CD4-positive, alpha-beta T cell treated with Interleukin-17A for 1 hour (primary cell): ENCODE data around the gene TTN.
"Not testable (repeated sequence)": the region's sequence is repeated elsewhere in the genome, so short reads cannot be mapped to it uniquely, and the experiment has no call there.

Experiments used
- DNase-seq: peaks from one replicate; pipeline ENCODE4 v3.0.0-alpha.2; 2020

Gene TTN

GRCh38 chr2:178731300-178731699 lies 75.9 kb downstream of the TTN start:
- no peak for DNase-seq

- no peak for DNase-seq
Observed at GRCh38 chr2:178730049-178730448, 77.2 kb downstream of the TTN start.

- DNase-seq = no peak
Observed at GRCh38 chr2:178723786-178724346, 83.4 kb downstream of the TTN start.

GRCh38 chr2:178722296-178722695 lies 84.9 kb downstream of the TTN start:
- no peak for DNase-seq

GRCh38 chr2:178718988-178719387 lies 88.2 kb downstream of the TTN start:
- DNase-seq = no peak

GRCh38 chr2:178718283-178718682 lies 88.9 kb downstream of the TTN start:
- DNase-seq = no peak

- no peak for DNase-seq
Observed at GRCh38 chr2:178716394-178716793, 90.8 kb downstream of the TTN start.

- no peak for DNase-seq
Observed at GRCh38 chr2:178715366-178715765, 91.9 kb downstream of the TTN start.

GRCh38 chr2:178707476-178707875 lies 99.7 kb downstream of the TTN start:
- no peak for DNase-seq

GRCh38 chr2:178704876-178705275 lies 102.3 kb downstream of the TTN start:
- no peak for DNase-seq

GRCh38 chr2:178702361-178702760 lies 104.9 kb downstream of the TTN start:
- no peak for DNase-seq

- peak; percentile 28 for DNase-seq
Observed at GRCh38 chr2:178700922-178701342, 106.3 kb downstream of the TTN start.

GRCh38 chr2:178700136-178700535 lies 107.1 kb downstream of the TTN start:
- DNase-seq = no peak

- DNase-seq = no peak
Observed at GRCh38 chr2:178692845-178693244, 114.4 kb downstream of the TTN start.

- no peak for DNase-seq
Observed at GRCh38 chr2:178689808-178690207, 117.4 kb downstream of the TTN start.

- no peak for DNase-seq
Observed at GRCh38 chr2:178683877-178684276, 123.3 kb downstream of the TTN start.

- DNase-seq = no peak
Observed at GRCh38 chr2:178681081-178681480, 126.1 kb downstream of the TTN start.

GRCh38 chr2:178679891-178680290 lies 127.3 kb downstream of the TTN start:
- DNase-seq = no peak

- no peak for DNase-seq
Observed at GRCh38 chr2:178677599-178677998, 129.6 kb downstream of the TTN start.

GRCh38 chr2:178676046-178676445 lies 131.2 kb downstream of the TTN start:
- no peak for DNase-seq

GRCh38 chr2:178674122-178674521 lies 133.1 kb downstream of the TTN start:
- DNase-seq = no peak

GRCh38 chr2:178666458-178666857 lies 140.8 kb downstream of the TTN start:
- no peak for DNase-seq

- not testable (repeated sequence) for DNase-seq
Observed at GRCh38 chr2:178658480-178658879, 148.7 kb downstream of the TTN start.

- no peak for DNase-seq
Observed at GRCh38 chr2:178650554-178650953, 156.7 kb downstream of the TTN start.

- DNase-seq = no peak
Observed at GRCh38 chr2:178644919-178645318, 162.3 kb downstream of the TTN start.

GRCh38 chr2:178641498-178641897 lies 165.7 kb downstream of the TTN start:
- DNase-seq = no peak
